ENCODE measurements around the gene SMC1B. TPM values are rescaled to one million over a fixed set of nuclear protein-coding genes. Genes with fewer than 3 reads are reported as not detected.

Gene SMC1B
- total and polyA plus RNA-seq, 12 donors, result 0.05 TPM; not detected in 11

DNA sequence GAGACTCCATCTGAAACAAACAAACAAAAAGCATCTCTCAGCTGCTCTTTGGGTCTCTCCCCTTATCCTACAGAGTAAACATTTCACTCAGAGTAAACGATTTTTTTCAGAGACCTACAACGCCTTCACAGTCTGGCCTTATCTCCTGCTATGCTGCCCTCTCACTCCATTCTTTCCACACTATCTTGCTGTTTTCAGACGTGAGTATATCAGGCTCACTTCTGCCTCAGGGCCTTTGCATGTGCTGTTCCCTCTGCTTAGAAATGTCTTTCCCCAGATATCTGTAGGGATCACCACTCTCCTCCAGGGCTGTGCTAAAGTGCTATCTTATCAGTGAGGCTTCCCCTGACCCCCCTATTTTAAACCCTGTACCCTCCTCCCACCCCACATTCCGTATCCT, 6.6 kb upstream of the SMC1B start:
- H3K36me3 ChIP-seq, result no peaks in the 10 kb centered on the region
- no peak for ATAC-seq
- H3K27ac ChIP-seq, result no peak overlapping the region
- WGBS, 2 donors, result 72 to 79% methylated on average over 4 of the region's 4 CpGs
- no peak for DNase-seq
- no peaks in the 10 kb centered on the region for H3K27me3 ChIP-seq
- no peak overlapping the region for H3K4me3 ChIP-seq
- no peaks in the 10 kb centered on the region for H3K9me3 ChIP-seq
- peaks cover 0 to 16% (median 0%) of the 10 kb centered on the region in 9 donors for H3K4me1 ChIP-seq
- intact Hi-C loops (cut with DNase I), result loop anchor here in 1 of 10 donors (5.0 kb wide), 1 partner anchor 103 kb away; no protein-coding TSS in a partner anchor
- TF ChIP-seq, protein P1, sequence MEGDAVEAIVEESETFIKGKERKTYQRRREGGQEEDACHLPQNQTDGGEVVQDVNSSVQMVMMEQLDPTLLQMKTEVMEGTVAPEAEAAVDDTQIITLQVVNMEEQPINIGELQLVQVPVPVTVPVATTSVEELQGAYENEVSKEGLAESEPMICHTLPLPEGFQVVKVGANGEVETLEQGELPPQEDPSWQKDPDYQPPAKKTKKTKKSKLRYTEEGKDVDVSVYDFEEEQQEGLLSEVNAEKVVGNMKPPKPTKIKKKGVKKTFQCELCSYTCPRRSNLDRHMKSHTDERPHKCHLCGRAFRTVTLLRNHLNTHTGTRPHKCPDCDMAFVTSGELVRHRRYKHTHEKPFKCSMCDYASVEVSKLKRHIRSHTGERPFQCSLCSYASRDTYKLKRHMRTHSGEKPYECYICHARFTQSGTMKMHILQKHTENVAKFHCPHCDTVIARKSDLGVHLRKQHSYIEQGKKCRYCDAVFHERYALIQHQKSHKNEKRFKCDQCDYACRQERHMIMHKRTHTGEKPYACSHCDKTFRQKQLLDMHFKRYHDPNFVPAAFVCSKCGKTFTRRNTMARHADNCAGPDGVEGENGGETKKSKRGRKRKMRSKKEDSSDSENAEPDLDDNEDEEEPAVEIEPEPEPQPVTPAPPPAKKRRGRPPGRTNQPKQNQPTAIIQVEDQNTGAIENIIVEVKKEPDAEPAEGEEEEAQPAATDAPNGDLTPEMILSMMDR (IDR thresholded peaks at IDR 0.05), result no peak

DNA sequence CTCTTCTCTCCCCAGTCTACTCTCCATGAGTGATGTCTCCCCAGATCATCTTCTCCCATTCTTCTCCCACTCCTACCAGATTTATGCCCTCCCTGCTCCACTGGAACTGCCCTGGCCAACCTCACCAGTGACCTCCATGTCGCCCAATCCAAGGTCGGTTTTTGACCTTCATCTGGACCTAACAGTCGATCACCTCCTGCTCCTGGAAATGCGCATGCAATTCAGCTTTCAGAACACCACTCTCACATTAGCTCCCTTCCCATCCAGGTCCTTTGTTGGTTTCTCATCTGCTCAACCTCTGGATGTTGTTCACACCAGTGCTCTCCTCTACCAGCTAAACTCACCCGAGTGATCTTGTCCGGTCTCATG, 5.4 kb upstream of the SMC1B start:
- Histone ChIP-seq H3K27me3 (no peaks in the 10 kb centered on the region), H3K36me3 (no peaks in the 10 kb centered on the region), H3K9me3 (no peaks in the 10 kb centered on the region), H3K4me1 (peaks cover 0 to 22% (median 2%) of the 10 kb centered on the region in 9 donors), H3K27ac (no peak overlapping the region), H3K4me3 (no peak overlapping the region)
- ATAC-seq (no peak), DNase-seq (no peak)
- TF ChIP-seq, protein P1 (IDR thresholded peaks at IDR 0.05), result no peak
- intact Hi-C loops (cut with DNase I), result no loop called here
- 93 to 95% methylated on average over 6 of the region's 6 CpGs for WGBS, 2 donors

DNA sequence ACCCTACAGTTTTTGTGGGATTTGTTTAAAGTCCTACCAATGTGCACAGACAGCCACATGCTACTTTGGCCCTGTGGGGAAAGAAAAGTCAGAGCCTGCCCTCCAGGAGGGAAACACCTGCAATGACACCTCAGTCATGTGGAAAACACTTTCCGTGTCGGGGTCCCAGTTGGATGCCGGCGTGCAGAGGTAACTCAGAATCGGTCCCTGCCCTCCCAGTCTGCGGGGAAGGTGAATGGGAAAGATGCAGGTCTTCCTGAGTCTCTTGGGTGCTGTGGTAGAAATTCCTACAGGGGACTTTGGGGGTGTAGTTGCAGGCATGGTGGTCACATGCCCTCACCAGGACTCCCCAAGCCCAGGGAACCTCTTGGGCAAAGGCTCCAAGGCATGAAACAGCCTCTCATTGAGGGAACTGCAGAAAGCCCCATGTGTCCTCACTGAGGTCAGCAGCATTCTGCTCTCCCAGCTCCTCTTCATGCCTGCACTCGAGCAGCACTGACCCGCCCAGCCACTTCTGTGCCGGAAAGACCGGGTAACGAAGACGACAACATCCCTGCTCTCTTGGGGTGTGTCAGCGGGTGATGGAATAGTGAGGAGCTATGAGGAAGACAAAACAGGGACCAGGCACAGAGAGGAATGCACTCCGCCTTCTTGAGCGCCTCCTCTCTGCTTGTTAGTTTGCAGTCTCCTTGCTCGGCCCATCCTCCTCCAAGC, 4.8 kb upstream of the SMC1B start:
- 96 to 97% methylated on average over 16 of the region's 16 CpGs for WGBS, 2 donors
- Histone ChIP-seq H3K4me1 (peaks cover 0 to 26% (median 8%) of the 10 kb centered on the region in 9 donors), H3K36me3 (no peaks in the 10 kb centered on the region), H3K9me3 (no peaks in the 10 kb centered on the region), H3K4me3 (no peak overlapping the region), H3K27ac (no peak overlapping the region), H3K27me3 (peaks cover 0 to under 1% (median 0%) of the 10 kb centered on the region in 7 donors)
- DNase-seq, result no peak
- TF ChIP-seq, protein P1 (IDR thresholded peaks at IDR 0.05), result no peak
- ATAC-seq, result no peak
- intact Hi-C loops (cut with DNase I), result no loop called here

- 89 to 91% methylated on average over 21 to 27 of the region's 27 CpGs for WGBS, 2 donors
- peaks cover 0 to 21% (median 11%) of the 10 kb centered on the region in 9 donors for H3K4me1 ChIP-seq
- DNase-seq (no peak), ATAC-seq (peak in 5 of 8 donors; percentile 9 to 47 (median 16))
- intact Hi-C loops (cut with DNase I), result loop anchor here in 1 of 10 donors (5.0 kb wide), 1 partner anchor 71 kb away; no protein-coding TSS in a partner anchor
- H3K36me3 ChIP-seq, result no peaks in the 10 kb centered on the region
- no peaks in the 10 kb centered on the region for H3K9me3 ChIP-seq
- TF ChIP-seq, protein P1 (IDR thresholded peaks at IDR 0.05), result no peak
- H3K27ac ChIP-seq, result peak overlapping the region in 1 of 10 donors; percentile 26
- H3K4me3 ChIP-seq, result peak overlapping the region in 9 of 10 donors; percentile 34 to 61 (median 48)
- peaks cover 0 to 12% (median 0%) of the 10 kb centered on the region in 7 donors for H3K27me3 ChIP-seq
Observed at GRCh38 chr22:45413013-45413367, 409 bp downstream of the SMC1B start.
